ENCODE data around the gene MYO3B. TPM values are rescaled to one million over a fixed set of nuclear protein-coding genes. Genes with fewer than 3 reads are reported as not detected.

Gene MYO3B
- total RNA-seq, 1 experiment from 2014 or later: 0.63 TPM

DNA sequence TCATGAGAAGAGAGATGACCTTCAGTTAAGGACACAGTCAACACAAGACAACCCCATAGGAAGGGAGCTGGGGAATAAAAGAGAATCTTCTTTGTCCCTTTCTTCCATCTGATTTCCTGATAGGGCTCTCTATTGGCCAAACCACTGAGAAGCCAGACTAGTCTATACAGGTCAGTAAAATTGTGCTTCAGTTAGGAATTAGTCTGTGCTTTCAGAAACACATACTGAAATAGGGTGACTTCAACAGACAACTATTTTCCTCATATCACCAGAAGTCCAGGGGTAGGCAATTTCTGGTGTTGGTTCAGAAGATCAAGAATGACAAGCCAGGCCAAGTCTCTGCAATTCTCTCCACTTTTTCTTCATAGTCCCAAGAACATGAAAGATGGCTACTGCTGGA is 385.5 kb downstream of the MYO3B start:
- H3K18ac ChIP-seq (ENCODE audit: insufficient read length, low read depth, low read length): no peak overlapping the region
- H3K4me3 Mint-ChIP-seq: no peak overlapping the region
- H3K36me3 Mint-ChIP-seq (ENCODE audit: insufficient read depth in 1 of 3, low read depth in 3 of 3): no peaks in the 10 kb centered on the region
- no peak overlapping the region for H4K91ac ChIP-seq (ENCODE audit: insufficient read length, low read depth, low read length)
- no peak overlapping the region for H2BK12ac ChIP-seq (ENCODE audit: insufficient read length, low read depth, low read length)
- no peaks in the 10 kb centered on the region for H4K20me1 ChIP-seq (ENCODE audit: control insufficient read depth, insufficient read depth, insufficient read length)
- H3K4me2 ChIP-seq (ENCODE audit: insufficient read depth, insufficient read length, low read length): no peak overlapping the region
- H2AK5ac ChIP-seq (ENCODE audit: insufficient read length, low read length): no peak overlapping the region
- no peaks in the 10 kb centered on the region for H3K9me3 ChIP-seq (ENCODE audit: control insufficient read depth, low read depth, low read length)
- TF ChIP-seq, protein P1, sequence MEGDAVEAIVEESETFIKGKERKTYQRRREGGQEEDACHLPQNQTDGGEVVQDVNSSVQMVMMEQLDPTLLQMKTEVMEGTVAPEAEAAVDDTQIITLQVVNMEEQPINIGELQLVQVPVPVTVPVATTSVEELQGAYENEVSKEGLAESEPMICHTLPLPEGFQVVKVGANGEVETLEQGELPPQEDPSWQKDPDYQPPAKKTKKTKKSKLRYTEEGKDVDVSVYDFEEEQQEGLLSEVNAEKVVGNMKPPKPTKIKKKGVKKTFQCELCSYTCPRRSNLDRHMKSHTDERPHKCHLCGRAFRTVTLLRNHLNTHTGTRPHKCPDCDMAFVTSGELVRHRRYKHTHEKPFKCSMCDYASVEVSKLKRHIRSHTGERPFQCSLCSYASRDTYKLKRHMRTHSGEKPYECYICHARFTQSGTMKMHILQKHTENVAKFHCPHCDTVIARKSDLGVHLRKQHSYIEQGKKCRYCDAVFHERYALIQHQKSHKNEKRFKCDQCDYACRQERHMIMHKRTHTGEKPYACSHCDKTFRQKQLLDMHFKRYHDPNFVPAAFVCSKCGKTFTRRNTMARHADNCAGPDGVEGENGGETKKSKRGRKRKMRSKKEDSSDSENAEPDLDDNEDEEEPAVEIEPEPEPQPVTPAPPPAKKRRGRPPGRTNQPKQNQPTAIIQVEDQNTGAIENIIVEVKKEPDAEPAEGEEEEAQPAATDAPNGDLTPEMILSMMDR (conservative IDR thresholded peaks at IDR 0.05): no peak
- H3K27ac ChIP-seq (ENCODE audit: insufficient read length, low read depth, low read length): no peak overlapping the region
- no peak overlapping the region for H2BK120ac ChIP-seq (ENCODE audit: low read depth, low read length, poor library complexity, severe bottlenecking)
- H4K5ac ChIP-seq (ENCODE audit: insufficient read length, low read depth, low read length): no peak overlapping the region
- no peaks in the 10 kb centered on the region for H3K4me1 Mint-ChIP-seq
- no peak overlapping the region for H2BK20ac ChIP-seq (ENCODE audit: low read depth, low read length, poor library complexity, severe bottlenecking)
- no peak overlapping the region for H3T11ph ChIP-seq (ENCODE audit: low read length)
- no peaks in the 10 kb centered on the region for H3K79me2 ChIP-seq (ENCODE audit: insufficient read depth, low read length)
- DNase-seq: no peak
- H3K27me3 ChIP-seq (ENCODE audit: insufficient read depth, low read length): no peaks in the 10 kb centered on the region
- no peak overlapping the region for H3K14ac ChIP-seq (ENCODE audit: insufficient read depth, low read length)
- no peak overlapping the region for H2AFZ ChIP-seq (ENCODE audit: low read length)
- no peaks in the 10 kb centered on the region for H3K23me2 ChIP-seq (ENCODE audit: insufficient read length, low read depth, low read length, poor library complexity, severe bottlenecking)
- no peak overlapping the region for H3K9ac ChIP-seq (ENCODE audit: extremely low read depth, insufficient read length, low read length)
- no peak overlapping the region for H4K8ac ChIP-seq (replicated peaks; ENCODE audit: insufficient read length, low read depth, low read length)
- no peaks in the 10 kb centered on the region for H3K79me1 ChIP-seq (ENCODE audit: insufficient read depth, low read depth, low read length, poor library complexity, severe bottlenecking)
- no peaks in the 10 kb centered on the region for H3K9me3 Mint-ChIP-seq
- H3K4me1 ChIP-seq (ENCODE audit: insufficient read depth, low read length): no peaks in the 10 kb centered on the region
- no peak overlapping the region for H3K27ac Mint-ChIP-seq
- H3K23ac ChIP-seq (ENCODE audit: insufficient read length, low read depth, low read length): no peak overlapping the region
- H2BK15ac ChIP-seq (ENCODE audit: low read depth, low read length): no peak overlapping the region
- H3K56ac ChIP-seq (ENCODE audit: insufficient read length, low read depth, low read length): no peak overlapping the region
- no peak overlapping the region for H3K4ac ChIP-seq (ENCODE audit: low read depth, low read length)
- no peaks in the 10 kb centered on the region for H3K27me3 Mint-ChIP-seq (ENCODE audit: low read depth)
- no peak overlapping the region for H2BK5ac ChIP-seq (ENCODE audit: insufficient read length, low read length)

Measured in H9 (cell line).